Osteocyte (in vitro differentiated cells): ENCODE data around the gene APBB2. TPM values are rescaled to one million over a fixed set of nuclear protein-coding genes. Genes with fewer than 3 reads are reported as not detected.

Experiments used
- DNase-seq: peaks from one replicate; pipeline ENCODE4 v3.0.0; 2021; ENCODE audit warnings: mixed read lengths; ENCODE audit not compliant: unreplicated experiment; ENCODE audit errors: extremely low spot score
- H3K27ac Mint-ChIP-seq: one replicate; pipeline ENCODE4 v1.8.0; 2021; ENCODE audit warnings: mild to moderate bottlenecking, mixed read lengths; ENCODE audit not compliant: unreplicated experiment
- H3K27me3 Mint-ChIP-seq: one replicate; pipeline ENCODE4 v1.8.0; 2021; ENCODE audit warnings: mixed read lengths; ENCODE audit not compliant: unreplicated experiment
- H3K36me3 Mint-ChIP-seq: one replicate; pipeline ENCODE4 v1.8.0; 2021; ENCODE audit warnings: mixed read lengths; ENCODE audit not compliant: unreplicated experiment
- H3K4me1 Mint-ChIP-seq: one replicate; pipeline ENCODE4 v1.8.0; 2021; ENCODE audit warnings: mixed read lengths; ENCODE audit not compliant: unreplicated experiment
- H3K4me3 Mint-ChIP-seq: one replicate; pipeline ENCODE4 v1.8.0; 2021; ENCODE audit warnings: mild to moderate bottlenecking, moderate library complexity, mixed read lengths; ENCODE audit not compliant: unreplicated experiment
- H3K9me3 Mint-ChIP-seq: one replicate; pipeline ENCODE4 v1.8.0; 2021; ENCODE audit warnings: mixed read lengths; ENCODE audit not compliant: unreplicated experiment
- total RNA-seq: library from RNA; stranded (reverse); gene quantifications from 2 replicates; pipeline ENCODE4 v1.2.1, GENCODE V29; 2021
- TF ChIP-seq, protein P1 (sequence below): fragments of 200-600 bp; sonication (generic); IDR thresholded peaks from 2 replicates; pipeline ENCODE4 v1.5.0; 2021; ENCODE audit warnings: antibody characterized with exemption, mild to moderate bottlenecking, moderate library complexity

APBB2 gene
- total RNA-seq, 1 donor from 2014 or later = 56.2 TPM

DNA sequence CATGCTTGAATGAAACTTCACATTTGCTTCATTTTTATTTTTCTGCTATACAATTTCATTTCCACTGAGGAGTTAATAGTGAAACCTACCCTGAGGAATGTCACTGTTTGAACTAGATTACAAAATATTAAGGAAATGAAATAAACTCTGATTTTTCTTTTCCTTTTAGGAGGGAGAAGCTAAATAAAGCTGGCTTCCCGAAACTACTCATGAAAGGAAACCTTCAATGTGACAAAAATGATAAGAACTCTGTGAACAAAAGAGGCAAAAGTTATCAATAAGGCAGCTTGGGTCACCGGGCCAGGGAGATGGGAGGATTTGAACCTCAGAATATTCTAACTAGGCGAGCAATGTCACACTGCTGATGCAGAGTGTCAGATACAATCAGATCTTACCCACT is 185.2 kb downstream of the APBB2 start:
- H3K27ac Mint-ChIP-seq = no peak overlapping the region
- no peaks in the 10 kb centered on the region for H3K27me3 Mint-ChIP-seq
- no peak overlapping the region for H3K4me3 Mint-ChIP-seq
- no peak for DNase-seq
- H3K36me3 Mint-ChIP-seq = peaks cover 31% of the 10 kb centered on the region
- peaks cover 25% of the 10 kb centered on the region for H3K9me3 Mint-ChIP-seq
- peaks cover 13% of the 10 kb centered on the region for H3K4me1 Mint-ChIP-seq
- TF ChIP-seq, protein P1, sequence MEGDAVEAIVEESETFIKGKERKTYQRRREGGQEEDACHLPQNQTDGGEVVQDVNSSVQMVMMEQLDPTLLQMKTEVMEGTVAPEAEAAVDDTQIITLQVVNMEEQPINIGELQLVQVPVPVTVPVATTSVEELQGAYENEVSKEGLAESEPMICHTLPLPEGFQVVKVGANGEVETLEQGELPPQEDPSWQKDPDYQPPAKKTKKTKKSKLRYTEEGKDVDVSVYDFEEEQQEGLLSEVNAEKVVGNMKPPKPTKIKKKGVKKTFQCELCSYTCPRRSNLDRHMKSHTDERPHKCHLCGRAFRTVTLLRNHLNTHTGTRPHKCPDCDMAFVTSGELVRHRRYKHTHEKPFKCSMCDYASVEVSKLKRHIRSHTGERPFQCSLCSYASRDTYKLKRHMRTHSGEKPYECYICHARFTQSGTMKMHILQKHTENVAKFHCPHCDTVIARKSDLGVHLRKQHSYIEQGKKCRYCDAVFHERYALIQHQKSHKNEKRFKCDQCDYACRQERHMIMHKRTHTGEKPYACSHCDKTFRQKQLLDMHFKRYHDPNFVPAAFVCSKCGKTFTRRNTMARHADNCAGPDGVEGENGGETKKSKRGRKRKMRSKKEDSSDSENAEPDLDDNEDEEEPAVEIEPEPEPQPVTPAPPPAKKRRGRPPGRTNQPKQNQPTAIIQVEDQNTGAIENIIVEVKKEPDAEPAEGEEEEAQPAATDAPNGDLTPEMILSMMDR = no peak

DNA sequence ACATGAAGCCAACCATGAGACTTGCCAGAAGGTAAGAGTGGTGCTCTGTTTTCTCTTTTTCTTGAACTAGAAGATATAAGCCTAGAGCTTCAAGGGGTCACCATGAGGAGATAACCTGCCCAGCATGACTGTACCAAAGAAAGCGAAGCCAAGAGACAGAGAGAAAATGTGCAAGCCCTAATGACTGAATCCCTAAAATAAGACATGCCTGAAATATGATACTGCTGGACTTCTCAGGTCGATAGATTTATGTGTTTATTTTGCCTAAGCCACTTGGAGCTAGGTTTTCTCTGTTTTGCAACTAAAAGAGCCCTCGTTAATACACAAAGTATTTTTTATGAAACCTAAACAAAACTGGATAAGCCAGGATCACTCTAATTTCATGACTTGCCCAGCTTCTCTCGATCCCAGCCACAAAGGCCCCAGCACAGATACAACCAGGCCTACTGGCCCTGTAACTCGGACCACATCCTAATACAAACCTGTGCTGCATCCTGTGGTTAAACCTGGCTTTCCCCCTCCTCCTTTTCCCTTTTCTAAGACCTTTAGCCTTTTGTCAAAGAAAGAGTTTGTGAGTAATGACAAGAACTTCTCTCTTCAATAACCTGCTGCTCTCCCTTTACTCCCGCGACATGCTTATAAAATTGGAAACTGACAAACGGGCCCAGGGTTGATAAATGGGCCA is 185.8 kb downstream of the APBB2 start:
- Mint-ChIP-seq H3K36me3 (peaks cover 36% of the 10 kb centered on the region), H3K9me3 (peaks cover 31% of the 10 kb centered on the region)

DNA sequence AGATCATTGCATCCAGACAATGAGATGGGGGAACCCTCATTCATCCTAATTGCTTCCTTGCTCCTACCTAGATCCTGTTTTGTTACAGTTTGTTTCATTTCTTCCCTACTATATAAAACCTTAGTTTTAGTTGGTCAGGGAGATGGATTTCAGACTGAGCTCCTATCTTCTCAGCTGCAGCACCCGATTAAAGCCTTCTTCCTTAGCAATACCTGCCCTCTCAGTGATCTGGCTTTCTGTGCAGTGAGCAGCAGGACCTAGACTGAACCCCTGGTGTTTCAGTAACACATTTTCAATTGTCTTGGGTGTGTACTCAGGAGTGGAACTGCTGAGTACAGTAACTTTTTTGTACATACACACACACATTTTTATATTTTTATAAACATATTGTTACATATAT is 187.4 kb downstream of the APBB2 start:
- Mint-ChIP-seq H3K27ac (no peak overlapping the region), H3K4me1 (peaks cover 9% of the 10 kb centered on the region), H3K9me3 (peaks cover 31% of the 10 kb centered on the region), H3K36me3 (peaks cover 36% of the 10 kb centered on the region), H3K4me3 (no peak overlapping the region), H3K27me3 (no peaks in the 10 kb centered on the region)
- DNase-seq = no peak
- TF ChIP-seq, protein P1 = no peak

More for the DNA sequence above, 185.8 kb downstream of the APBB2 start:
- TF ChIP-seq, protein P1 = no peak
- Mint-ChIP-seq H3K27me3 (no peaks in the 10 kb centered on the region), H3K27ac (no peak overlapping the region), H3K4me3 (no peak overlapping the region), H3K4me1 (peaks cover 10% of the 10 kb centered on the region)
- no peak for DNase-seq

DNA sequence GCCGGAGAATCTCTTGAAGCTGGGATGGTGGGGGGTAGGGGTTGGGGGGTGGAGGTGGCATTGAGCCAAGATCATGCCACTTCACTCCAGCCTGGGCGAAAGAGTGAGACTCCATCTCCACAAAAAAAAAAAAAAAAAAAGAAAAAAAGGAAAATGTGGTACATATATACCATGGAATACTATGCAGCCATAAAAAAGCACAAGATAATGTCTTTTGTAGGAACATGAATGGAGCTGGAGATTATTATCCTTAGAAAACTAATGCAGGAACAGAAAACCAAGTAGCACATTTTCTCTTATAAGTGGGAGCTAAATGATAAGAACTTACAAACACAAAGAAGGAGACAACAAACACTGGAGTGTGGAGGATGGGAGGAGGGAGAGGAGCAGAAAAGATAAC is 188.5 kb downstream of the APBB2 start:
- no peak for DNase-seq
- Mint-ChIP-seq H3K36me3 (peaks cover 39% of the 10 kb centered on the region), H3K27me3 (no peaks in the 10 kb centered on the region), H3K4me1 (peaks cover 9% of the 10 kb centered on the region), H3K4me3 (no peak overlapping the region), H3K9me3 (peaks cover 31% of the 10 kb centered on the region), H3K27ac (no peak overlapping the region)
- TF ChIP-seq, protein P1 = no peak

DNA sequence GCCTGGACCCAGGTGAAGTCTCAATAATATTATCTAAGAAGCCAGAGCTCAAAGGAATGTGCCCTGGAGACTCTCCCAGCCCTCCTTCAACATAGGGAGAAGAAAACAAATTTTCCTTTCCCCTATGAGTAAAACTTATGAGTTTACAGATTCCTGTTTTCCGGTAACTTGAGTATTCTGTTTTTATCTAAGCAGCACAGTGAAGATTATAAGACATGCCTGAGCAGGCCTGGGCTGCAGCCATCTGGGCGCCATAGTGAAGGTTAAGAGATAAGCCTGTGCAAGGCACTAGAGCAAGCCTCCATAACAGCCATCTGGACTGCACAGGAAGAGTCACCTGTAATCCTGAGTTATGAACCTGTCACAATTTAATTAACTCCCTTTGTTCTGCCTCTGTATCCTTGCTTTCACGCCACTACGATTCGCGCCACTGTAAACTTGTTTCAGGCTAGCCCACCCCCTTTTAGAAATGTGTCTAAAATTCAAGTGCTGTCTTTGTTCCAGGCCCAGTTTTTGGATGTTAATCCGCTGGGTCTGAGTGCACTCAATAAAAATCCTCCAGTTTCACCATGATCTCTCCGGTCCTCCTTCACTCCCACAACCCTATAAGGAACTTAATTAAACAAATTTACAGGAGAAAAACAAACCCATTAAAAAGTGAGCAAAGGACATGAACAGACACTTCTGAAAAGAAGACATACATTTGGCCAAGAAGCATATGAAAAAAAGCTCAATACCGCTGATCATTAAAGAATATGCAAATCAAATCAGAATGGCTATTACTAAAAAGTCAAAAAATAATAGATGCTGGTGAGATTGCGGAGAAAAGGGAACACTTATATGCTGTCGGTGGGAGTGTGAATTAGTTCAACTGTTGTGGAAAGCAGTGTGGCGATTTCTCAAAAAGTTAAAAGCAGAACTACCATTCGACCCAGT is 189.5 kb downstream of the APBB2 start:
- Mint-ChIP-seq H3K36me3 (peaks cover 34% of the 10 kb centered on the region), H3K27ac (no peak overlapping the region), H3K27me3 (no peaks in the 10 kb centered on the region), H3K4me1 (peaks cover 9% of the 10 kb centered on the region), H3K9me3 (peaks cover 31% of the 10 kb centered on the region), H3K4me3 (no peak overlapping the region)
- DNase-seq = no peak
- TF ChIP-seq, protein P1 = no peak
